ENCODE data around the gene NR1D2.
"Not testable (repeated sequence)": the region's sequence is repeated elsewhere in the genome, so short reads cannot be mapped to it uniquely, and the experiment has no call there.

The NR1D2 gene

GRCh38 chr3:23944861-23945662 is at the start of gene NR1D2:
Gene NR1D2, plus strand, starts transcription at chr3:23945286. Its CDS starts 293 bp downstream, at chr3:23945579.
- peak; percentile 80 to 81 for DNase-seq

- no peak for DNase-seq
Measured at GRCh38 chr3:23900744-23901143, 44.3 kb upstream of the NR1D2 start.

GRCh38 chr3:23904545-23904944 is 40.5 kb upstream of the NR1D2 start:
- DNase-seq: no peak

GRCh38 chr3:23909341-23909740 is 35.7 kb upstream of the NR1D2 start:
- no peak for DNase-seq

GRCh38 chr3:23911397-23911796 is 33.7 kb upstream of the NR1D2 start:
- no peak for DNase-seq

- DNase-seq: not testable (repeated sequence)
Measured at GRCh38 chr3:23912335-23912734, 32.8 kb upstream of the NR1D2 start.

GRCh38 chr3:23913182-23913581 is 31.9 kb upstream of the NR1D2 start:
- no peak for DNase-seq

- no peak for DNase-seq
Measured at GRCh38 chr3:23913873-23914743, 31.0 kb upstream of the NR1D2 start.

GRCh38 chr3:23915537-23916108 is 29.5 kb upstream of the NR1D2 start:
- DNase-seq: peak in 1 of 2 experiments; percentile 30

GRCh38 chr3:23916152-23916885 is 28.8 kb upstream of the NR1D2 start:
- no peak for DNase-seq

- peak; percentile 96 to 97 for DNase-seq
Measured at GRCh38 chr3:23916886-23917678, 28.0 kb upstream of the NR1D2 start, which contains the start of the genes NKIRAS1 and RPL15. Gene NKIRAS1, minus strand, starts transcription at chr3:23916990. Its CDS starts 6,086 bp downstream, at chr3:23910904. Gene RPL15, plus strand, starts transcription at chr3:23917132. Its CDS starts 728 bp downstream, at chr3:23917860.

- DNase-seq: peak; percentile 56 to 60
Measured at GRCh38 chr3:23917679-23918303, 27.3 kb upstream of the NR1D2 start.

GRCh38 chr3:23918331-23918730 is 26.8 kb upstream of the NR1D2 start:
- not testable (repeated sequence) for DNase-seq

- no peak for DNase-seq
Measured at GRCh38 chr3:23919628-23920027, 25.5 kb upstream of the NR1D2 start.

GRCh38 chr3:23920151-23920655 is 24.9 kb upstream of the NR1D2 start:
- DNase-seq: no peak

GRCh38 chr3:23921052-23921511 is 24.0 kb upstream of the NR1D2 start:
- DNase-seq: no peak

- DNase-seq: no peak
Measured at GRCh38 chr3:23923786-23924185, 21.3 kb upstream of the NR1D2 start.

GRCh38 chr3:23926246-23926645 is 18.8 kb upstream of the NR1D2 start:
- no peak for DNase-seq

- no peak for DNase-seq
Measured at GRCh38 chr3:23926736-23927135, 18.4 kb upstream of the NR1D2 start.

GRCh38 chr3:23928524-23928923 is 16.6 kb upstream of the NR1D2 start:
- DNase-seq: no peak

- no peak for DNase-seq
Measured at GRCh38 chr3:23931597-23931996, 13.5 kb upstream of the NR1D2 start.
